Measurements from ENCODE around the gene RRM2.

RRM2 gene

DNA sequence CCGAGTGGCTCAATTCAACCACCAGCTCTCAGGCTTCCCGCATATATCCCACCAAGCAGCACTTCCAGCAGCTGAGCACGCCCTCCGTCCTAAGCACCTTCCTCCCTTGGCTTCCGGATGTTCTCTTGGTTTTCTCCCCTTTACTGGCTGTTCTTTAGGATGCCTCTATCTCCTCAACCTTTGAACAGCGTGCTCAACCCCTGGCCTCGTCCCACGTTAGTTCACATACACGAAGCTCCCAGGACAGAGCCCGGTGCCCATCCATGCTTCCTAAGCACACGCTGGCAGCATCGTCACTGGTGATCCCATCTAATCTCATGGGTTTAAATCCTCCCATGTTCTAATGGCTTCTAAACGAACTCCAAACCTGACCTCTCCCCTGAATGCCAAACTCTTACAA, 46.0 kb upstream of the RRM2 start:
- no peaks in the 10 kb centered on the region for H4K20me1 ChIP-seq (ENCODE audit: insufficient read depth)
- no peak overlapping the region for H3K9ac ChIP-seq
- no peak overlapping the region for H2AFZ ChIP-seq (ENCODE audit: low read depth)
- peaks cover 4% of the 10 kb centered on the region for H3K27me3 ChIP-seq (ENCODE audit: insufficient read depth, low read depth)
- no peaks in the 10 kb centered on the region for H3K79me2 ChIP-seq (ENCODE audit: insufficient read depth, low read depth)
- no peaks in the 10 kb centered on the region for H3K4me1 ChIP-seq (ENCODE audit: low read depth, poor library complexity, severe bottlenecking)
- H3K4me2 ChIP-seq, result no peak overlapping the region
- no peak overlapping the region for H3K27ac ChIP-seq
- TF ChIP-seq, protein P1, sequence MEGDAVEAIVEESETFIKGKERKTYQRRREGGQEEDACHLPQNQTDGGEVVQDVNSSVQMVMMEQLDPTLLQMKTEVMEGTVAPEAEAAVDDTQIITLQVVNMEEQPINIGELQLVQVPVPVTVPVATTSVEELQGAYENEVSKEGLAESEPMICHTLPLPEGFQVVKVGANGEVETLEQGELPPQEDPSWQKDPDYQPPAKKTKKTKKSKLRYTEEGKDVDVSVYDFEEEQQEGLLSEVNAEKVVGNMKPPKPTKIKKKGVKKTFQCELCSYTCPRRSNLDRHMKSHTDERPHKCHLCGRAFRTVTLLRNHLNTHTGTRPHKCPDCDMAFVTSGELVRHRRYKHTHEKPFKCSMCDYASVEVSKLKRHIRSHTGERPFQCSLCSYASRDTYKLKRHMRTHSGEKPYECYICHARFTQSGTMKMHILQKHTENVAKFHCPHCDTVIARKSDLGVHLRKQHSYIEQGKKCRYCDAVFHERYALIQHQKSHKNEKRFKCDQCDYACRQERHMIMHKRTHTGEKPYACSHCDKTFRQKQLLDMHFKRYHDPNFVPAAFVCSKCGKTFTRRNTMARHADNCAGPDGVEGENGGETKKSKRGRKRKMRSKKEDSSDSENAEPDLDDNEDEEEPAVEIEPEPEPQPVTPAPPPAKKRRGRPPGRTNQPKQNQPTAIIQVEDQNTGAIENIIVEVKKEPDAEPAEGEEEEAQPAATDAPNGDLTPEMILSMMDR (conservative IDR thresholded peaks at IDR 0.05; ENCODE audit: low read depth, low read length), result no peak
- no peaks in the 10 kb centered on the region for H3K36me3 ChIP-seq (ENCODE audit: insufficient read depth)
- no peak overlapping the region for H3K4me3 ChIP-seq (IDR thresholded peaks at IDR 0.05; ENCODE audit: insufficient read depth, low read depth, low read length)

DNA sequence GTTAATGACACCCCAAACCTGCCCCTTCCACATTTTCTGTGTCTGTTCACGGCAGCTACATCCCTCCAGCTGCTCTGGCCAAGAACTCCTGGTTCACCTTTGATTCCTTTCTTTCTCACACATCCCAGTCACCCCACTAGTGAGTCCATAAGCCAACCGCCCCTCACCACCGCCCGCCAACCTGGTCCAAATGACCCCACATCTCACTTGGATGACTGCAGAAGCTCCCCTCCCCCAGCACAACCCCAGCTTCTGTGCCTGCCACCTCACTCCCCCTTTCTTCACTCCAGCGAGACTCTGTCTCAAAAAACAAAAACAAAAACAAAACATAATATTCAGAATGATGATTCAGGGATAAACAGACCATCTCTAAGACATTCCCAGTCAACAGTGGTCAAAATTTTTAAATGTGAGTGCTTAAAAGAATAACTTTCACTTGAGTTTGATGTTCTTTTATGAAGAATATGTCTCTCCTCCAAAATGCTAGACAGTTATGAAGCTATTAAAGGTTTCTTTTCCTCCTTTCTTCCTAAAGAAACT, 45.5 kb upstream of the RRM2 start:
- Histone ChIP-seq H3K36me3 (ENCODE audit: insufficient read depth) (no peaks in the 10 kb centered on the region), H4K20me1 (ENCODE audit: insufficient read depth) (no peaks in the 10 kb centered on the region), H2AFZ (ENCODE audit: low read depth) (no peak overlapping the region), H3K9ac (no peak overlapping the region), H3K4me3 (IDR thresholded peaks at IDR 0.05; ENCODE audit: insufficient read depth, low read depth, low read length) (no peak overlapping the region), H3K4me1 (ENCODE audit: low read depth, poor library complexity, severe bottlenecking) (peaks cover 2% of the 10 kb centered on the region), H3K27me3 (ENCODE audit: insufficient read depth, low read depth) (peaks cover 4% of the 10 kb centered on the region), H3K79me2 (ENCODE audit: insufficient read depth, low read depth) (no peaks in the 10 kb centered on the region), H3K27ac (no peak overlapping the region), H3K4me2 (no peak overlapping the region)
- TF ChIP-seq, protein P1 (conservative IDR thresholded peaks at IDR 0.05; ENCODE audit: low read depth, low read length), result no peak

DNA sequence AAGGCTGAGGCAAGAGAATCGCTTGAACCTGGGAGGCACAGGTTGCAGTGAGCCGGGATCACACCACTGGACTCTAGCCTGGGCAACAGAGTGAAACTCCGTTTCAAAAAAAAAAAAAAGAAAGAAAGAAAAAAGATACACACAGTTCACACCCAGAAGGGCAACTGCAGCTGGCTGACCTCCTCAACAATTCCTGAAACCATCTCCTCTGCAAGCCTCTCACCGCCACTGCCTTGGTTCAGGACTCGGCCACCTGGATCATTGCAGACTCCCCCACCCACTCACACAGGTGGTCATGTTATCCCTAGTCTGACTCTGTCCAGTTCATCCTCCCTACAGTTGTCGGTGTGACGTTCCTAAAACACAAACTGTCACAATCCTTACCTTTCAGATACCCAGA, 44.5 kb upstream of the RRM2 start:
- peaks cover 4% of the 10 kb centered on the region for H3K27me3 ChIP-seq (ENCODE audit: insufficient read depth, low read depth)
- no peak overlapping the region for H2AFZ ChIP-seq (ENCODE audit: low read depth)
- H3K36me3 ChIP-seq (ENCODE audit: insufficient read depth), result no peaks in the 10 kb centered on the region
- no peak overlapping the region for H3K27ac ChIP-seq
- no peaks in the 10 kb centered on the region for H3K79me2 ChIP-seq (ENCODE audit: insufficient read depth, low read depth)
- H3K9ac ChIP-seq, result no peak overlapping the region
- H4K20me1 ChIP-seq (ENCODE audit: insufficient read depth), result no peaks in the 10 kb centered on the region
- H3K4me2 ChIP-seq, result no peak overlapping the region
- TF ChIP-seq, protein P1 (conservative IDR thresholded peaks at IDR 0.05; ENCODE audit: low read depth, low read length), result no peak
- peaks cover 4% of the 10 kb centered on the region for H3K4me1 ChIP-seq (ENCODE audit: low read depth, poor library complexity, severe bottlenecking)
- H3K4me3 ChIP-seq (IDR thresholded peaks at IDR 0.05; ENCODE audit: insufficient read depth, low read depth, low read length), result no peak overlapping the region

DNA sequence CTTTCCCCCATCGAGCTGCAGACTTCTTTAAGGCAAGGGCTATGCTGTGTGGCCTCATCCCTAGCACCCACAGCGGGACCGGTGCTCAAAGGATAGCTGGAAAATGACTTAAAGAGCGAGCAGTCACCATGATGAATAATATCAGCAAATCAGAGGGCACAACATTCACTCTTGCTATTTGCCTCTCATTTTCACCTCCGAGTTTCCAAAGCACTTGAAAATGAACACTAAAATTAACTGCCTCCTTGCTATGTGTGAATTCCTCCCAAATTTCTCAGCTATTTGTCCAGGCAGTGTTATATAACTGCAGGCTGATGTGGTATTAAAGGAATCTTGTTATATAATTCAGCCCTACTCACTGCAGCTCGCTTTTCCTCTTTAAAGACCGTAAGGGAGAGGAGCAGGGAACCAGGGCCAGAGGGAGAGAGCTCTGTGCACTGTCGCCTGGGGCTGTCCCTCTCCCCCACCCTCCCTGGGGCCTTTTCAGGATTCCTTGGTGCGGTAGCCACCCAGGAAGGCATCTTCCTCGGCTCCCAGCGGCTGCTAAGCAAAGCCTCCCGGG, 43.8 kb upstream of the RRM2 start:
- Histone ChIP-seq H2AFZ (ENCODE audit: low read depth) (no peak overlapping the region), H3K79me2 (ENCODE audit: insufficient read depth, low read depth) (no peaks in the 10 kb centered on the region), H3K4me2 (no peak overlapping the region), H3K36me3 (ENCODE audit: insufficient read depth) (no peaks in the 10 kb centered on the region), H3K4me1 (ENCODE audit: low read depth, poor library complexity, severe bottlenecking) (peaks cover 4% of the 10 kb centered on the region), H3K27ac (no peak overlapping the region), H3K9ac (no peak overlapping the region), H3K27me3 (ENCODE audit: insufficient read depth, low read depth) (peaks cover 4% of the 10 kb centered on the region), H3K4me3 (IDR thresholded peaks at IDR 0.05; ENCODE audit: insufficient read depth, low read depth, low read length) (no peak overlapping the region), H4K20me1 (ENCODE audit: insufficient read depth) (no peaks in the 10 kb centered on the region)
- TF ChIP-seq, protein P1 (conservative IDR thresholded peaks at IDR 0.05; ENCODE audit: low read depth, low read length), result no peak

Measured in KMS-11 (cell line).